WTC11 (cell line): ENCODE data around the gene DYSF. TPM values are rescaled to one million over a fixed set of nuclear protein-coding genes. Genes with fewer than 3 reads are reported as not detected.

Experiments
- ATAC-seq: fragments of 200-7000 bp; cut with Tn5 transposase; 2 replicates; pipeline ENCODE4 v1.10.0; 2021; ENCODE audit warnings: mild to moderate bottlenecking, moderate library complexity
- CTCF ChIA-PET: fragments of 300-600 bp; sonication (Branson Sonifier 250); formaldehyde crosslinking; loops from one replicate; lab custom pipeline; 2021; ENCODE audit warnings: antibody characterized with exemption; lab: Charles Lee
- POLR2A ChIA-PET: fragments of 350-600 bp; sonication (Branson Sonifier 250); formaldehyde crosslinking; loops from one replicate; lab custom pipeline; 2021; ENCODE audit warnings: antibody characterized with exemption; lab: Charles Lee
- DNase-seq: peaks from one replicate; pipeline ENCODE4 v3.0.0; 2021; ENCODE audit warnings: low spot score
- H3K27ac Mint-ChIP-seq: 2 replicates; pipeline ENCODE4 v1.8.0; 2021; ENCODE audit warnings: mixed read lengths
- H3K27me3 Mint-ChIP-seq: 2 replicates; pipeline ENCODE4 v1.8.0; 2021; ENCODE audit warnings: low read depth, mild to moderate bottlenecking, moderate library complexity, mixed read lengths
- H3K36me3 Mint-ChIP-seq: 2 replicates; pipeline ENCODE4 v1.8.0; 2021; ENCODE audit warnings: mixed read lengths
- H3K4me1 Mint-ChIP-seq: 2 replicates; pipeline ENCODE4 v1.8.0; 2022; ENCODE audit warnings: mixed read lengths
- H3K4me3 Mint-ChIP-seq: 2 replicates; pipeline ENCODE4 v1.8.0; 2021; ENCODE audit warnings: mild to moderate bottlenecking, moderate library complexity, mixed read lengths
- H3K9me3 Mint-ChIP-seq: 2 replicates; pipeline ENCODE4 v1.8.0; 2021; ENCODE audit warnings: mixed read lengths
- ATF3 ChIP-seq: sonication (generic); formaldehyde crosslinking; conservative IDR thresholded peaks from 2 replicates; pipeline ENCODE4 v1.8.1; 2022; ENCODE audit warnings: mild to moderate bottlenecking, missing genetic modification reagents
- CBFB ChIP-seq: sonication (generic); formaldehyde crosslinking; IDR thresholded peaks from 2 replicates; pipeline ENCODE4 v1.8.1; 2022; ENCODE audit warnings: mild to moderate bottlenecking, low read depth, missing genetic modification reagents
- E2F5 ChIP-seq: sonication (generic); formaldehyde crosslinking; IDR thresholded peaks from 2 replicates; pipeline ENCODE4 v1.8.1; 2022; ENCODE audit warnings: mild to moderate bottlenecking, moderate library complexity, missing genetic modification reagents
- MXD4 ChIP-seq: fragments of 250-450 bp; sonication (Bioruptor Pico); IDR thresholded peaks from 2 replicates; pipeline ENCODE4 v1.8.0; 2021; ENCODE audit warnings: mild to moderate bottlenecking, moderate library complexity, borderline replicate concordance
- NFYB ChIP-seq: sonication (generic); formaldehyde crosslinking; conservative IDR thresholded peaks from 2 replicates; pipeline ENCODE4 v1.8.0; 2022; ENCODE audit warnings: low read depth, missing genetic modification reagents
- NR3C1 ChIP-seq: sonication (generic); formaldehyde crosslinking; conservative IDR thresholded peaks from 2 replicates; pipeline ENCODE4 v1.8.1; 2023; ENCODE audit warnings: low read depth, mild to moderate bottlenecking, missing genetic modification reagents
- OVOL2 ChIP-seq: fragments of 250-450 bp; sonication (Bioruptor Pico); IDR thresholded peaks from 2 replicates; pipeline ENCODE4 v1.9.0; 2021; ENCODE audit warnings: mild to moderate bottlenecking, borderline replicate concordance
- RELA ChIP-seq: sonication (generic); formaldehyde crosslinking; IDR thresholded peaks from 2 replicates; pipeline ENCODE4 v1.8.1; 2022; ENCODE audit warnings: missing genetic modification reagents, mild to moderate bottlenecking, borderline replicate concordance
- ZBTB21 ChIP-seq: sonication (generic); formaldehyde crosslinking; IDR thresholded peaks from 2 replicates; pipeline ENCODE4 v1.8.1; 2023; ENCODE audit warnings: mild to moderate bottlenecking, missing genetic modification reagents, borderline replicate concordance
- ZNF121 ChIP-seq: sonication (generic); formaldehyde crosslinking; IDR thresholded peaks from 2 replicates; pipeline ENCODE4 v1.8.0; 2023; ENCODE audit warnings: missing genetic modification reagents
- ZNF232 ChIP-seq: sonication (generic); formaldehyde crosslinking; IDR thresholded peaks from 2 replicates; pipeline ENCODE4 v1.8.0; 2022; ENCODE audit warnings: mild to moderate bottlenecking, missing genetic modification reagents
- ZNF396 ChIP-seq: fragments of 250-450 bp; sonication (Bioruptor Pico); IDR thresholded peaks from 2 replicates; pipeline ENCODE4 v1.8.0; 2021; ENCODE audit warnings: mild to moderate bottlenecking, moderate library complexity, borderline replicate concordance
- total RNA-seq: library from RNA; stranded (reverse); gene quantifications from 3 replicates; pipeline ENCODE4 v1.2.3, GENCODE V29; 2021
- TF ChIP-seq, protein P1 (sequence below): sonication (generic); formaldehyde crosslinking; IDR thresholded peaks from 2 replicates; pipeline ENCODE4 v1.8.1; 2023; ENCODE audit warnings: mild to moderate bottlenecking, missing genetic modification reagents
- TF ChIP-seq, protein P2 (sequence below): sonication (generic); formaldehyde crosslinking; IDR thresholded peaks from 2 replicates; pipeline ENCODE4 v1.8.0; 2022; ENCODE audit warnings: mild to moderate bottlenecking, missing genetic modification reagents
- TF ChIP-seq, protein P3 (sequence below): fragments of 250-450 bp; sonication (Bioruptor Pico); IDR thresholded peaks from 2 replicates; pipeline ENCODE4 v1.9.0; 2021; ENCODE audit warnings: moderate library complexity, mild to moderate bottlenecking, inconsistent platforms, borderline replicate concordance
- TF ChIP-seq, protein P4 (sequence below): fragments of 250-450 bp; sonication (Bioruptor Pico); IDR thresholded peaks from 2 replicates; pipeline ENCODE4 v1.9.0; 2021; ENCODE audit warnings: mild to moderate bottlenecking
- TF ChIP-seq, protein P5 (sequence below): sonication (generic); formaldehyde crosslinking; IDR thresholded peaks from 2 replicates; pipeline ENCODE4 v1.8.1; 2023; ENCODE audit warnings: mild to moderate bottlenecking, missing genetic modification reagents
- TF ChIP-seq, protein P6 (sequence below): sonication (generic); formaldehyde crosslinking; IDR thresholded peaks from 2 replicates; pipeline ENCODE4 v1.8.0; 2022; ENCODE audit warnings: mild to moderate bottlenecking, missing genetic modification reagents

Gene DYSF
- total RNA-seq, 1 experiment from 2014 or later, result 14.8 TPM

GRCh38 chr2:71662665-71663394, 209.5 kb downstream of the DYSF start (continued):
- TF ChIP-seq, protein P1, sequence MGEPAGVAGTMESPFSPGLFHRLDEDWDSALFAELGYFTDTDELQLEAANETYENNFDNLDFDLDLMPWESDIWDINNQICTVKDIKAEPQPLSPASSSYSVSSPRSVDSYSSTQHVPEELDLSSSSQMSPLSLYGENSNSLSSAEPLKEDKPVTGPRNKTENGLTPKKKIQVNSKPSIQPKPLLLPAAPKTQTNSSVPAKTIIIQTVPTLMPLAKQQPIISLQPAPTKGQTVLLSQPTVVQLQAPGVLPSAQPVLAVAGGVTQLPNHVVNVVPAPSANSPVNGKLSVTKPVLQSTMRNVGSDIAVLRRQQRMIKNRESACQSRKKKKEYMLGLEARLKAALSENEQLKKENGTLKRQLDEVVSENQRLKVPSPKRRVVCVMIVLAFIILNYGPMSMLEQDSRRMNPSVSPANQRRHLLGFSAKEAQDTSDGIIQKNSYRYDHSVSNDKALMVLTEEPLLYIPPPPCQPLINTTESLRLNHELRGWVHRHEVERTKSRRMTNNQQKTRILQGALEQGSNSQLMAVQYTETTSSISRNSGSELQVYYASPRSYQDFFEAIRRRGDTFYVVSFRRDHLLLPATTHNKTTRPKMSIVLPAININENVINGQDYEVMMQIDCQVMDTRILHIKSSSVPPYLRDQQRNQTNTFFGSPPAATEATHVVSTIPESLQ (CRISPR knock-in tag), result no peak
- TF ChIP-seq, protein P2, sequence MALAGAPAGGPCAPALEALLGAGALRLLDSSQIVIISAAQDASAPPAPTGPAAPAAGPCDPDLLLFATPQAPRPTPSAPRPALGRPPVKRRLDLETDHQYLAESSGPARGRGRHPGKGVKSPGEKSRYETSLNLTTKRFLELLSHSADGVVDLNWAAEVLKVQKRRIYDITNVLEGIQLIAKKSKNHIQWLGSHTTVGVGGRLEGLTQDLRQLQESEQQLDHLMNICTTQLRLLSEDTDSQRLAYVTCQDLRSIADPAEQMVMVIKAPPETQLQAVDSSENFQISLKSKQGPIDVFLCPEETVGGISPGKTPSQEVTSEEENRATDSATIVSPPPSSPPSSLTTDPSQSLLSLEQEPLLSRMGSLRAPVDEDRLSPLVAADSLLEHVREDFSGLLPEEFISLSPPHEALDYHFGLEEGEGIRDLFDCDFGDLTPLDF (CRISPR knock-in tag), result no peak
- TF ChIP-seq, protein P3, sequence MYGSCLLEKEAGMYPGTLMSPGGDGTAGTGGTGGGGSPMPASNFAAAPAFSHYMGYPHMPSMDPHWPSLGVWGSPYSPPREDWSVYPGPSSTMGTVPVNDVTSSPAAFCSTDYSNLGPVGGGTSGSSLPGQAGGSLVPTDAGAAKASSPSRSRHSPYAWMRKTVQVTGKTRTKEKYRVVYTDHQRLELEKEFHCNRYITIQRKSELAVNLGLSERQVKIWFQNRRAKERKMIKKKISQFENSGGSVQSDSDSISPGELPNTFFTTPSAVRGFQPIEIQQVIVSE (CRISPR knock-in tag), result no peak
- TF ChIP-seq ZNF121 (CRISPR knock-in tag), result no peak

GRCh38 chr2:71664161-71664560, 210.8 kb downstream of the DYSF start:
- peaks cover 1% of the 10 kb centered on the region; the same call in 1 of the 2 replicates for H3K36me3 Mint-ChIP-seq
- TF ChIP-seq ZNF396 (CRISPR knock-in tag) (no peak), ZBTB21 (CRISPR knock-in tag) (no peak), ZNF232 (no peak), E2F5 (CRISPR knock-in tag) (no peak), NR3C1 (no peak), MXD4 (CRISPR knock-in tag) (no peak), ATF3 (CRISPR knock-in tag) (no peak), NFYB (no peak), RELA (CRISPR knock-in tag) (no peak), CBFB (CRISPR knock-in tag) (no peak), OVOL2 (no peak)
- TF ChIP-seq, protein P1 (CRISPR knock-in tag), result no peak
- TF ChIP-seq, protein P4, sequence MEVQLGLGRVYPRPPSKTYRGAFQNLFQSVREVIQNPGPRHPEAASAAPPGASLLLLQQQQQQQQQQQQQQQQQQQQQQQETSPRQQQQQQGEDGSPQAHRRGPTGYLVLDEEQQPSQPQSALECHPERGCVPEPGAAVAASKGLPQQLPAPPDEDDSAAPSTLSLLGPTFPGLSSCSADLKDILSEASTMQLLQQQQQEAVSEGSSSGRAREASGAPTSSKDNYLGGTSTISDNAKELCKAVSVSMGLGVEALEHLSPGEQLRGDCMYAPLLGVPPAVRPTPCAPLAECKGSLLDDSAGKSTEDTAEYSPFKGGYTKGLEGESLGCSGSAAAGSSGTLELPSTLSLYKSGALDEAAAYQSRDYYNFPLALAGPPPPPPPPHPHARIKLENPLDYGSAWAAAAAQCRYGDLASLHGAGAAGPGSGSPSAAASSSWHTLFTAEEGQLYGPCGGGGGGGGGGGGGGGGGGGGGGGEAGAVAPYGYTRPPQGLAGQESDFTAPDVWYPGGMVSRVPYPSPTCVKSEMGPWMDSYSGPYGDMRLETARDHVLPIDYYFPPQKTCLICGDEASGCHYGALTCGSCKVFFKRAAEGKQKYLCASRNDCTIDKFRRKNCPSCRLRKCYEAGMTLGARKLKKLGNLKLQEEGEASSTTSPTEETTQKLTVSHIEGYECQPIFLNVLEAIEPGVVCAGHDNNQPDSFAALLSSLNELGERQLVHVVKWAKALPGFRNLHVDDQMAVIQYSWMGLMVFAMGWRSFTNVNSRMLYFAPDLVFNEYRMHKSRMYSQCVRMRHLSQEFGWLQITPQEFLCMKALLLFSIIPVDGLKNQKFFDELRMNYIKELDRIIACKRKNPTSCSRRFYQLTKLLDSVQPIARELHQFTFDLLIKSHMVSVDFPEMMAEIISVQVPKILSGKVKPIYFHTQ (CRISPR knock-in tag), result no peak
- TF ChIP-seq, protein P5, sequence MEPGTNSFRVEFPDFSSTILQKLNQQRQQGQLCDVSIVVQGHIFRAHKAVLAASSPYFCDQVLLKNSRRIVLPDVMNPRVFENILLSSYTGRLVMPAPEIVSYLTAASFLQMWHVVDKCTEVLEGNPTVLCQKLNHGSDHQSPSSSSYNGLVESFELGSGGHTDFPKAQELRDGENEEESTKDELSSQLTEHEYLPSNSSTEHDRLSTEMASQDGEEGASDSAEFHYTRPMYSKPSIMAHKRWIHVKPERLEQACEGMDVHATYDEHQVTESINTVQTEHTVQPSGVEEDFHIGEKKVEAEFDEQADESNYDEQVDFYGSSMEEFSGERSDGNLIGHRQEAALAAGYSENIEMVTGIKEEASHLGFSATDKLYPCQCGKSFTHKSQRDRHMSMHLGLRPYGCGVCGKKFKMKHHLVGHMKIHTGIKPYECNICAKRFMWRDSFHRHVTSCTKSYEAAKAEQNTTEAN (CRISPR knock-in tag), result no peak
- TF ChIP-seq, protein P6, sequence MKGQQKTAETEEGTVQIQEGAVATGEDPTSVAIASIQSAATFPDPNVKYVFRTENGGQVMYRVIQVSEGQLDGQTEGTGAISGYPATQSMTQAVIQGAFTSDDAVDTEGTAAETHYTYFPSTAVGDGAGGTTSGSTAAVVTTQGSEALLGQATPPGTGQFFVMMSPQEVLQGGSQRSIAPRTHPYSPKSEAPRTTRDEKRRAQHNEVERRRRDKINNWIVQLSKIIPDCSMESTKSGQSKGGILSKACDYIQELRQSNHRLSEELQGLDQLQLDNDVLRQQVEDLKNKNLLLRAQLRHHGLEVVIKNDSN, result no peak

More at GRCh38 chr2:71664161-71664560, 210.8 kb downstream of the DYSF start:
- Mint-ChIP-seq H3K9me3 (peaks cover 2% of the 10 kb centered on the region), H3K27ac (no peak overlapping the region), H3K4me3 (no peak overlapping the region), H3K4me1 (no peaks in the 10 kb centered on the region), H3K27me3 (no peaks in the 10 kb centered on the region)
- ChIA-PET CTCF (interaction anchor here (0.8 kb wide), 1 partner anchor 115 kb away, joined by 3 read pairs; no protein-coding TSS in a partner anchor), POLR2A (no interaction called here)
- ATAC-seq (no peak), DNase-seq (no peak)
